ENCODE results near the gene PRIMPOL.
A peak's percentile ranks its signal among the peaks of the same experiment; 100 is the strongest.
"Not testable (repeated sequence)": the region's sequence is repeated elsewhere in the genome, so short reads cannot be mapped to it uniquely, and the experiment has no call there.

Gene PRIMPOL

GRCh38 chr4:184706453-184706852 lies 56.9 kb downstream of the PRIMPOL start:
- DNase-seq (ENCODE audit: low read depth in 2 of 2), result no peak

DNA sequence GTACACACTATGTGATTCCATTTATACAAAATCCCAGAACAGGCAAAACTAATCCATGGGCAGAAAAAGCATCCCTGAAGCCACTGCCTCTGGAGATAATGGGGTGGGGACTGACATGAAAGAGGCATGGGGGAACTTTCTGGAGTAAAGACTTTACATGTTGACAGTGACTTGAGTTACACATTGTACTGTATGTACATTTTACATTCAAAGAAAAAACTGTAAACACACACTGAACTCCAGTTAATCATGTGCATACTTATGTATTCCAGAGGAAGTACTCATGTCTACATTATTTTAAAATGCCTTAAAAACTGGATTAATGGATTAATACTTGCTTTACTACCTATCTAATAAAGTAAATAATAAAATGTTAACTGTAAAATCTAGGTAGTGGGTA lies 62.8 kb downstream of the PRIMPOL start:
- DNase-seq (ENCODE audit: low read depth in 2 of 2), result no peak

GRCh38 chr4:184713887-184714286 lies 64.3 kb downstream of the PRIMPOL start:
- DNase-seq (ENCODE audit: low read depth in 2 of 2), result no peak

DNA sequence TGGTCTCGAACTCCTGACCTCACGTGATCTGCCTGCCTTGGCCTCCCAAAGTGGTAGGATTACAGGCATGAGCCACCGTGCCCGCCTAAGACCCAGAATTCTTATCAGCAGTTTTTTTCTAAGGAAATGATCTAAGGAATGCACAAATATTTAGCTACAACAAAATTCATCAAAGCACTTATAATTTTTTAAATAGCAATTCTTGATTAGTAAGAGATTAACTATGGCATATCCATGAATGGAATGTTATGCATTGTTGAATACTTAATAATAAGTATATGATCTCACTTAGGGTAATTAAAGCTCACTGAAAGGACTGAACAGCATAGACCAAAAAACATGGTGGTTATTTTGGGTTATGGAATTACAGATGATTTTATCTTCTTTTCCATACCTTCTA lies 66.0 kb downstream of the PRIMPOL start:
- DNase-seq (ENCODE audit: low read depth in 2 of 2), result no peak

DNA sequence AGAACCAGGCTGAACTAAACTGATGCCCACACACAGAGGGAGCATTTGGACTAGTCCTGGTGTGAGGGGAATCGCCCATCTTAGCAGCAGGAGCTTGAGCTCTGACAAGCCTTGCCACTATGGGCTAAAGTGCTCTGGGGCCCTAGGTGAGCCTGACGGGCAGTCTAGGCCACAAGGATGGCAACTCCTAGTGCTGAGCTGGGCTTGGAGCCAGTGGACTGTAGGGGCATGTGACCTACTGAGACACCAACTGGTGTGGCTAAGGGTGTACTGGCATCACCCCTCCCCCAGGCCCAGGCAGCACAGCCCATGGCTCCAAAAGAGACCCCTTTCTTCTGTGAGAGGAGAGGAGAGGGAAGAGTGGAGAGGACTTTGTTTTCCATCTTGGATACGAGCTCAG lies 69.9 kb downstream of the PRIMPOL start:
- no peak for DNase-seq (ENCODE audit: low read depth in 2 of 2)

GRCh38 chr4:184721254-184721653 lies 71.7 kb downstream of the PRIMPOL start:
- no peak for DNase-seq (ENCODE audit: low read depth in 2 of 2)

- DNase-seq (ENCODE audit: low read depth in 2 of 2), result no peak
Measured at GRCh38 chr4:184722798-184723197, 73.3 kb downstream of the PRIMPOL start.

DNA sequence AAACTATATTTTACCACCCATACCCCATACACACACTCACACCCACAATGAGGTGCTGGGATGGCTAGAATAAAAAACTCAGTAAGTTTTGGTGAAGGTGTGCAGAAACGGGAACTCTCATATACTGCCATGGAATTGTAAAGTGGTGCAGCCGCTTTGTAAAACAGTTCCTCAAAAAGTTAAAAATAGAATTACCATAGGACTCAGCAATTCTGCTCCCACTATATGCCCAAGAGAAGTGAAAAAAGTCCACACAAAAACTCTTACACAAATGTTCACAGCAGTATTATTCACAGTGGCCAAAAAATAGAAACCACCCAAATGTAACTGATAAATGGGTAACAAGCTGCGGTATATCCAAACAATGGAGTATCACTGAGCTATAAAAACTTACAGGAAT lies 77.9 kb downstream of the PRIMPOL start:
- no peak for DNase-seq (ENCODE audit: low read depth in 2 of 2)

- no peak for DNase-seq (ENCODE audit: low read depth in 2 of 2)
Measured at GRCh38 chr4:184728858-184729257, 79.3 kb downstream of the PRIMPOL start.

DNA sequence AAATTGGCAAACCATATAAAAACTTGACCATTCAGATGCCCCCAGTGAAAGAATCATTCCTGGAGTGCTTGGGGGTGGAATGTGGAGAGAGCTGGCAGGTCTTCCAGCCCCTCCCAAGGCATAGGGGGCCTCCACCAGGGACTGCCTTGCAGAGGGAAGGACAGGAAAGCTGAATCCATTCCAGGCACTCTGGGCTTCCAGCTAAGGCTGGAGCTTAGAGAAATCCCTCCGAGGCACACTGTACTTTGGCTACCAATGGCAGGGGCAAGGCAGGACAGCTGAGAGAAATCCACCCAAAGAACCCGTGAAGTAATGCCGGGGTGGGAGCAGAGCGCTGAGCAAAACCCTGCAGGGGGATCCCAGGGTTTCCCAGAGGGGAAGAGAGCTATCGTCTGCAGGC lies 80.4 kb downstream of the PRIMPOL start:
- DNase-seq (ENCODE audit: low read depth in 2 of 2), result no peak

DNA sequence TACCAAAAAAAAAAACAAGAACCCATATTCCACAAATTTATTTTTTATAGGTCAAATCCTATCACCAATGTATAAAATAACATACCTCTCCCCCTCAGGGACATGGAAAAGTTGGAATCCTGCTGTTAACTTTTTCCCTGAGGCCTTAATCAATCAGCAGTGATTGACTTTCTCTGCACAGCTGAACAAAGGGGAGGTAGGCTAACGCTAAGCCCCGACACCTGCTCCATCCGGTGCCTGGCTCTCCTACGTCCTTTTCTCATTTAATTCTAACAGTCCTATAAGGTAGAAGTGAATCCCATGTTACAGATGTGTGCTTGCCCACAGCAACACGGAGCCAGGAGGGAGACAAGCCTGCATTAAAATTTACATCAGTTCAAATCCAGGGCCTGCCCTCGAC lies 81.5 kb downstream of the PRIMPOL start:
- DNase-seq (ENCODE audit: low read depth in 2 of 2), result no peak

DNA sequence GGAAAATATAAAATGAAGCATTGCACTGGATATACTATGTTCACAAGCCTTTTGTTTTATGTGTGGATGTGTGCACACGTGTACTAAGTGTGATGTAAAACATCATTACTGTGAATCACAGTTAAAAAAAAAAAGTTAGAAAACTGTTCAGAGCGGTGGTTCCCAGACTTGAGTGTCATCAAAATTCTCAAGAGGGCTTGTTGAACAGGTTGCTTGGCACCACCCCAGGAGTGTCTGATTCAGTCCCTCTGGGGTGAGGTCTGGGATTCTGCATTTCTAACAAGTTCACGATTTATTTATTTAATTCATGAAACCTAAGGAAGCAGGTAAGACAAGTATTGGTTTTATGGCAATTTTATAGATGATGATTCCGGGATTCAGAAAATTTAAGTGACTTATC lies 82.6 kb downstream of the PRIMPOL start:
- no peak for DNase-seq (ENCODE audit: low read depth in 2 of 2)

DNA sequence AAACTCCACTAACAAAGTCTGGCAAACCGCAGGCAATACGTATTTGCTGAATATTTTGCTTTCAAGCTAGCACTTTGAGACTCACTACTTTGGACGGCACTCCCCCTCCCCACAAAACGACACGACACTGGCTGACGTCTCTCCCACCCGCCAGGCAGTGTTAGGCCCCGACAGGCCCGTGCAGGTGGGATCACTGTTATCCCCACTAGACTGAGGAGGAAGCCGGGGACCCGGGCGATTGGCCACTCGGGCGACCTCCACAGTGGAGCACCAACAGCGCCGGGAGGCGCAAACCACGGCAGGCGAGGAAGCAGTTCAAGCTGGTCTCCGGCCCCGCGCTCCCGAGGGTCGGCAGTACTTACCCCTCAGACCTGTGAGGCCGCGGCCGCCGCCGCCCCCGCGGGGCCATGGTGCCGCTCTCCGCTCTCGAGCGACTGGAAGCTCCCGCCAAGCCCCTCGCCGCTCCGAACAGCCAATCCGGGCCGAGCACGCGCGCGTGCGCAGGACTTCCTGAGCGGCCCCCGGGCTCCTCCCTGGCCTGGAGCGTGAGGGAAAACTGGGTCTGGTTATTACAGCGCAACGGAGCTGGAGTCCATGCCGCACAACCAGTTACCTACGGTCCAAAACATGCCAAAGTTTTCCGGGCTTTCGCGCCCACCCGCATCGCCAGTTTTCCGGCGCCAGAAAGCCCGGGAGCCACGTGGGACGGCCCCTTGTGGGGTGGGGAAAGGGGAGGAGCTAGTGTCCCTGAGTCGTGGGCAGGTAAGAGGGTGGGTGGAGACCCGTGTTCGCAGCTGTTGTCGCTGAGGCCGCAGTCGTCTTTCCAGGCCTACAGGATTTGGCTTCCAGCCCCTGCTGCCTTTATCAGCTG lies 84.4 kb downstream of the PRIMPOL start, which contains the start of gene CENPU:
TSS of gene CENPU (minus strand) at position 443 of the 871 bp plus-strand sequence. CDS start at position 409, 34 bp downstream.
- DNase-seq (ENCODE audit: low read depth in 2 of 2), result peak; percentile 96

- DNase-seq (ENCODE audit: low read depth in 2 of 2), result no peak
Measured at GRCh38 chr4:184734758-184735157, 85.2 kb downstream of the PRIMPOL start.

DNA sequence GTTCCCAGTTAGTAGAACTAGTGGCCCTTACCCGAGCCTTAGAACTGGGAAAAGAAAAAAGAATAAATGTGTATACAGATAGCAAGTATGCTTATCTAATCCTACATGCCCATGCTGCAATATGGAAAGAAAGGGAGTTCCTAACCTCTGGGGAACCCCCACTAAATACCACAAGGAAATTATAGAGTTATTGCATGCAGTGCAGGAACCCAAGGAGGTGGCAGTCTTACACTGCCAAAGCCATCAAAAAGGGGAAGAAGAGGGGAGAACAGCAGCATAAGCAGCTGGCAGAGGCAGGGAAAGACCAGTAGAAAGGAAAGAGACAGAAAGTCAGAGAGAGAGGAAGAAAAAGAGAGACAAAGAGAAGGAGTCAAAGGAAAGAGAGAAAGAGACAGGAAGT lies 90.0 kb downstream of the PRIMPOL start:
- DNase-seq (ENCODE audit: low read depth in 2 of 2), result not testable (repeated sequence)

GRCh38 chr4:184740980-184741391 lies 91.4 kb downstream of the PRIMPOL start:
- DNase-seq (ENCODE audit: low read depth in 2 of 2), result no peak

DNA sequence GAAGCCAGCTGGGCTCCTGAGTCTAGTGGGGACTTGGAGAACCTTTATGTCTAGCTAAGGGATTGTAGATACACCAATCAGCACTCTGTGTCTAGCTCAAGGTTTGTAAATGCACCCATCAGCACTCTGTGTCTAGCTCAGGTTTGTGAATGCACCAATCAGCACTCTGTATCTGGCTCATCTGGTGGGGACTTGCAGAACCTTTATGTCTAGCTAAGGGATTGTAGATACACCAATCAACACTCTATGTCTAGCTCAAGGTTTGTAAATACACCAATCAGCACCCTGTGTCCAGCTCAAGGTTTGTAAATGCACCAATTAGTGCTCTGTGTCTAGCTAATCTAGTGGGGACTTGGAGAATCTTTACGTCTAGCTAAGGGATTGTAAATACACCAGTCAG lies 92.1 kb downstream of the PRIMPOL start:
- DNase-seq (ENCODE audit: low read depth in 2 of 2), result not testable (repeated sequence)

GRCh38 chr4:184743650-184744049 lies 94.1 kb downstream of the PRIMPOL start:
- DNase-seq (ENCODE audit: low read depth in 2 of 2), result no peak

DNA sequence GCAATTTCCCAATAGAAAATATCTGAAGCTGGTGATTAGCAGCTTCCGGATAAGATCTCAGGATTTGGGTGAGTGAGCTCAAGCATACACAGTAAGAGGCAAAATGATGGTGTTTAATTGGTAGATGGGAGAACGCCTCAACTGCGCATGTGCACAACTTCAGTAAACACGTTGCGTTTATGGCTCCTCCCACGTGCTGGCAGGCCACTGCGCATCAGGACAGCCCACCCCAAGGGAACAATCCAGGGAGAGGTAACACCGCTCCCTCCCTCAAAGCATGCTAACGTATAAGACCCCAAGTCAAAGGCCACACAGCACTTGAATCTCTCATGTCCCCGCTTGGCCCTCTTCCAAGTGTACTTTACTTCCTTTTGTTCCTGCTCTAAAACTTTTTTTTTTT lies 94.7 kb downstream of the PRIMPOL start:
- DNase-seq (ENCODE audit: low read depth in 2 of 2), result no peak
